ENCODE data around the gene MAN1A2. TPM values are rescaled to one million over a fixed set of nuclear protein-coding genes. Genes with fewer than 3 reads are reported as not detected.

Gene MAN1A2
- polyA plus RNA-seq, 4 donors, result 38.7 to 48.2 (median 45.5) TPM

DNA sequence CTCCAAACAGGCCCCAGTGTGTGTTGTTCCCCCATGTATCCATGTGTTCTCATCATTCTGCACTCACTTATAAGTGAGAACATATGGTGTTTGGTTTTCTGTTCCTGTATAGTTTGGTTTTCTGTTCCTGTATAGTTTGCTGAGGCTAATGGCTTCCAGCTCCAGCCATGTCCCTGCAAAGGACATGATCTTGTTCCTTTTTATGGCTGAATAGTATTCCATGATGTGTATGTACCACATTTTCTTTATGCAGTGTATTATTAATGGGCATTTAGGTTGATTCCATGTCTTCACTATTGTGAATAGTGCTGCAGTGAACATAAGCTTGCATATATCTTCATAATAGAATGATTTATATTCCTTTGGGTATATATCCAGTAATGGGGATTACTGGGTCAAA lies 111.8 kb downstream of the MAN1A2 start:
- DNase-seq (ENCODE audit: low read depth in 4 of 4, low spot score in 2 of 4), result no peak

DNA sequence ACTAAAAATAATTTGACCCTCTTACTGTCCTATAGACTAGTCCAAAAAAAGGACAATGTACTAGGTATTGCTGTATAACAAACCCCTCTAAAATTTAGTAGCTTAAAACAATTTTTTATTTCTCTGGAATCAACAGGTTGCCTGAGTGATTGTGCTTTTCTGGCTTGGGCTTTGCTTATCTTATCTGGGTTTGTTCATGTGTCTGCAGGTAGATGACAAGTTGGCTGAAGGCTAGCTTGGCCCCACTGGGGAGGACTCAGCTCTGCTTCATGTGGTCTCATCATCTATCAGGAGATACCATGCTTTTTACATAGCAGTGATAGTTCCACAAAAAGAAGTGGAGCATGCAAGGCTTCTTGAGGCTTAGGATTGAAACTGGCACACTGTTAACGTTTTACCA lies 114.2 kb downstream of the MAN1A2 start:
- no peak for DNase-seq (ENCODE audit: low read depth in 4 of 4, low spot score in 2 of 4)

GRCh38 chr1:117493906-117494305 lies 126.7 kb downstream of the MAN1A2 start:
- DNase-seq (ENCODE audit: low read depth in 4 of 4, low spot score in 2 of 4), result peak in 1 of 4 donors; percentile 4

DNA sequence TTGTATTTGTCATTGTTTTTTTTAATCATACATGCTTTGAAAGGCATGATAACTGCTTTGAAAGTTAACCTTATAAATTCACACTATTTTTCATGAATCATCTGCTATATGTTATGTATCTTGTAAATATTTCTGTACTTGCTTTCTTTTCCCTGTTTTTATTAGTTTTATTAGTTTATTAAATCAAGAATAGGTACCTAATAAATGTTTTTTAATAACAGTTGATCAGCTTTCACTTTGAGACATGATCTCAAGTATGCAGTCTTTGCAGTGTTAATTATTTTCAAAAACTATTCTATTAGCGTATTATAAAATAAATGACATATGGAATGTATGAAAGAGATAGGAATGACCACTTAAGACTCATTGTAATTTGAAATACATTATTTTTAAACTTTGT lies 127.8 kb downstream of the MAN1A2 start:
- DNase-seq (ENCODE audit: low read depth in 4 of 4, low spot score in 2 of 4), result no peak

GRCh38 chr1:117499071-117499470 lies 131.8 kb downstream of the MAN1A2 start:
- DNase-seq (ENCODE audit: low read depth in 4 of 4, low spot score in 2 of 4), result no peak

DNA sequence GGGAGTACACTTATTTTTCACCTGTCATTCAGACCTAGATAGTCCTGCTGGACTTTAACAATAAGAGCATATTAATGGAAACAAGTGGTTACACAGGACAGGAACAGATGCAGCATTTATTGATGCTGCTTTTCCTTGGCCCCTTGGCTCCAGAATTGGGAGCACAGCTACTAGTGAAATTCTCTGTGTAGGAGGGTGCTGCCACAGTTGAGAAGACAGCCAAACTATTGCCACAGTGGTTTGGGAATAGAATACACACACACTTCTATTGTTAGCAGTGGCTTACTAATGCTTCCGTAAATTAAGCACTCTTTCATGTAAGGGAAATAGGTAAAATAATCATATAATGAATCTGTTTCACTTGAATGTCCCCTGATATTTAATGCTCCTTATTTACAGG lies 133.3 kb downstream of the MAN1A2 start:
- no peak for DNase-seq (ENCODE audit: low read depth in 4 of 4, low spot score in 2 of 4)

DNA sequence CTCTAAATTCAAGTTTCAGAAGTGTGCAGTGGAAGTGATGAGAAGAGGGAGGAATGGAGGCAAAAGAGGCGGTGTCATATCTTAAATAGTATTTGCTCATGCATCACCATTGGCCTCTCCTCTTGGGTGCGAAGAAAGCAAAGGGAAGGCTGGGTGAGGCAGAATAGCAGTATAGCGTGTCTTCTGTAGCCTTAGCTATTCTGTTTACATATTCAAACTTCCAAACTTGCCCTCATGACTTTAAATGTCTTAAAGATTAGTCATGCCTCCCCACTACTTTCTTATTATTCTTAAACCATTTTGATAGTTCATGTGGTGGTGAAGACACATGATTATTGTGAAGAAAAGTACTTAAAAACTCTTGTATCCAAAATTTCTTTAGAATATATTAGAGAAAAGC lies 134.0 kb downstream of the MAN1A2 start:
- DNase-seq (ENCODE audit: low read depth in 4 of 4, low spot score in 2 of 4), result no peak

DNA sequence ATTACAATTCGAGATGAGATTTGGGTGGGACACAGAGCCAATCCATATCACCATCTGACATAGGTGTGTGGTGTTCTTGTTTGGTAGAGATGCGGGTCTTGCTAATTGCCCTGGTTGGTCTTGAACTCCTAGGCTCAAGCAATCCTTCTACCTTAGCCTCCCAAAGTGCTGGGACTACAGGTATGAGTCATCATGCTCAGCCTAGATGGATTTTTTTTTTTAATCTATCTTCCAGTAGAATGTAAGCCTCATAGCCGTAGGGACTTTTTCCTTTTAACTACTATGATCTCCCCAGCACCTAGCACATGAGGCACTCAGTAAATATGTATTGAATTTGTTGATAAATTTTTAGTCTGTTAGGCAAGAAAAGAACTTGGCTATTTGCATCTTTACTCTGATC lies 144.0 kb downstream of the MAN1A2 start:
- DNase-seq (ENCODE audit: low read depth in 4 of 4, low spot score in 2 of 4), result no peak

DNA sequence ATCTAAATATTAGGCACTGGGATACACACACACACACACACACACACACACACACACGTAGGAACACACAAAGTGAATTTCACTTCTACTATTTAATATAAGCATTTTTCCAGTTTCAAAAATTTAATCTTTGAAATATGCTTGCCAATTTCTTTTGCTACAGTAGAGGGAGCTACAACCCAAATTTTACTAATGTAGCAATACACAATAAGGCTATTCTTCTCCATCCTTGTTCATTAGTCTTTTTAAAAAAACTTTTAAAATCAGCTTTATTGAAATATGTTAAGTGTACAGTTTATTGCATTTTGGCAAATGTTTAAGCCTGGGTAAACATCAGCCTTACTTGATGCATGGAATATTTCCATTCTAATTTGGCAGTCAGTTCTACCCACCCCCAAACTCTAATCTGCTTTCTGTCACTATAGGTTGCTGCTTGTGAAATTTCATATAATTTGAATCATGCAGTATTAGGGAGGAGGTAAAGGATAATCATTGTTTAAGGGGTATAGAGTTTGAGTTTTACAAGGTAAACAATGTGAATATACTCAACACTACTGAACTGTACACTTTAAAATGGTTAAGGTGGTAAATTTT lies 145.6 kb downstream of the MAN1A2 start:
- DNase-seq (ENCODE audit: low read depth in 4 of 4, low spot score in 2 of 4), result no peak

- no peak for DNase-seq (ENCODE audit: low read depth in 4 of 4, low spot score in 2 of 4)
Measured at GRCh38 chr1:117523111-117523510, 155.9 kb downstream of the MAN1A2 start.

DNA sequence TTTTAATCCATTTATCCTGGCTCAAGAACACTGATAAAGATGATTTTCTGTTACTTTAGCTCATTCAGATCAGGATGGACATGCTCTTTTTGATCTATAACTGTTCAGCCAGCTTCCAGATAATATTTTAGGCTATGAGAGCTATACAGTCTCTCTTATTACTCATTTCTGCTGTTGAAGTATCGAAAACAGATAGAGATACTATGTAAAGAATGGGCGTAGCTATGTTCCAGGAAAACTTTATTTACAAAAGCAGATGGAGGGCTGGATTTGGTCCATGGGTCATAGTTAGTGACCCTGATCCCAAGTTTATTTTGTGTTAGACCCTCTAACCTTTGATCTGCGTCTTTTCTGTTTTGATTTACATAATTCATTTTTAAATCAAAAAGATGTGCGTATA lies 159.8 kb downstream of the MAN1A2 start:
- DNase-seq (ENCODE audit: low read depth in 4 of 4, low spot score in 2 of 4), result no peak

- no peak for DNase-seq (ENCODE audit: low read depth in 4 of 4, low spot score in 2 of 4)
Measured at GRCh38 chr1:117527566-117528102, 160.4 kb downstream of the MAN1A2 start.

- DNase-seq (ENCODE audit: low read depth in 4 of 4, low spot score in 2 of 4), result no peak
Measured at GRCh38 chr1:117529683-117530082, 162.4 kb downstream of the MAN1A2 start.

- no peak for DNase-seq (ENCODE audit: low read depth in 4 of 4, low spot score in 2 of 4)
Measured at GRCh38 chr1:117531222-117531621, 164.0 kb downstream of the MAN1A2 start.

- peak in 2 of 4 donors; percentile 28 to 29 for DNase-seq (ENCODE audit: low read depth in 4 of 4, low spot score in 2 of 4)
Measured at GRCh38 chr1:117534995-117535467, 167.8 kb downstream of the MAN1A2 start.

GRCh38 chr1:117535821-117536220 lies 168.6 kb downstream of the MAN1A2 start:
- DNase-seq (ENCODE audit: low read depth in 4 of 4, low spot score in 2 of 4), result no peak

DNA sequence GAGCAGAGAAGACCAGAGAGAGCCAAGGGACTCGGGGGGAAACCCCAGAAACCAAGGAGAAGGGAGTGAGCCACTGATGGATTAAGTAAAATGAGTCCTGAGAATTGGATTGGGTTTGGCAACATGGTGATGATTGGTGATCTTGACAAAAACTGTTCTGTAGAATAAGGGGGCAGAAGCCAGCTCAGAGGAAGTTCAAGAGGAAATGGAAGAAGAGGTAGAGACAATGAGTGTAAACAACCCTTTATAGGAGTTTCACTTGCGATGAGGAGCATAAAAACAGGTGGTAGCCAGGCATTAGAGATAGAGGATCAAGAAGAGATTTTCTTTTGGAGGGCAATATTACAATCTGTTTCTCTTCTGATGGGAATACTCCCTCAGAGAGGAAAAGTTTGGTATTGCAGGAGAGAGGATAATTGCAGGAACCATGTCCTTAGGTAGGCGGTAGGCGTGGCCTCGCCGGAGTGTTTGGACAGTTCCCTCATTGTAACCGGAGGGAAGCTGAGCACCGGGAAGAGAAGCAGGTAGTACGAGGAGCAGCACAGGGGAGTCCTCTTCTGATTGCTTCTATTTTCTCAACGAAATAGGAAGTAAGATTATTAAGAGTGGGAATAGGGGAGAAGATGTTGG lies 170.2 kb downstream of the MAN1A2 start:
- DNase-seq (ENCODE audit: low read depth in 4 of 4, low spot score in 2 of 4), result no peak

DNA sequence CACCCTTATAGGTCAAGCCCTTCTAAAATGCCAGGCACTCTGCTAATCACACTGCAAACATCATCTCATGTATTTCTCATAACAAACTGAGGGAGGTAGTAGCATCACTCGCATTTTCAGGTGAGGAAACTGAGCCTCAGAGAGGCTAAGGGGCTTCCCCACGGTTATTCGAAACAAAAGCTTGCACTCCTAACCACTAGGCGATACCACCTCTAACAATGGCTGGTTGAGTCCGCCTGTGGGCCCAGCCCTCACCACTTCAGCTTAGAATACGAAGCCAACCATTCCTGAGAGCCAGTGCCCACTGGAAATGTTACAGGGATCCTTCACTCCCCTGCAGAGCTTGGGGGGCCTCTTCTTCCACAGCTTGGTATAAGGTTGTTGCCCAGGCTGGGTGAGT lies 173.3 kb downstream of the MAN1A2 start:
- DNase-seq (ENCODE audit: low read depth in 4 of 4, low spot score in 2 of 4), result no peak

GRCh38 chr1:117541003-117541402 lies 173.8 kb downstream of the MAN1A2 start:
- DNase-seq (ENCODE audit: low read depth in 4 of 4, low spot score in 2 of 4), result no peak

DNA sequence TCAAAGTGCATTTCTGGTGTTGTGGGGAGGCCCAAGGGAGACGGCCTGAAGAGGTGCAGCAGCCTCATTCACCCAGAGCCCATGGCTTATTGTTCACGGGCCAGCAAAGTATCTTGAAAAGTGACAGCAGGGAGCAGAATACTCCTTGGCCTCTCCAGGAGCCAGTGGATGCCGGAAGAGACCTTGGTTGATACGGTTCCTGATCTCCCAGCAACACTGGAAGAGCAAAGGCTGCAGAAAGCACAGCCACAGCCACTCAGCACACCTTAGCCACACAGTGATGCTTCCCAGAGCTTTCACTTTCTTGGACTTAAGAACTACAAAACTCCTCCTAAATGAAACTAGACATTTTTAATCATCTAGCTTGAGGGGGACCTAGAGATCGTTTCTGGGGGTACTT lies 174.3 kb downstream of the MAN1A2 start:
- no peak for DNase-seq (ENCODE audit: low read depth in 4 of 4, low spot score in 2 of 4)

- DNase-seq (ENCODE audit: low read depth in 4 of 4, low spot score in 2 of 4), result no peak
Measured at GRCh38 chr1:117544509-117545109, 177.4 kb downstream of the MAN1A2 start.

GRCh38 chr1:117546467-117546866 lies 179.2 kb downstream of the MAN1A2 start:
- no peak for DNase-seq (ENCODE audit: low read depth in 4 of 4, low spot score in 2 of 4)
